ENCODE data around the gene LYG1. TPM values are rescaled to one million over a fixed set of nuclear protein-coding genes. Genes with fewer than 3 reads are reported as not detected.

The LYG1 gene
- total and polyA plus RNA-seq, 2 of the 13 experiments (the other 11 are each of a cell fraction or from before 2014, with no cell fraction given) = 1.00 to 2.9 TPM

DNA sequence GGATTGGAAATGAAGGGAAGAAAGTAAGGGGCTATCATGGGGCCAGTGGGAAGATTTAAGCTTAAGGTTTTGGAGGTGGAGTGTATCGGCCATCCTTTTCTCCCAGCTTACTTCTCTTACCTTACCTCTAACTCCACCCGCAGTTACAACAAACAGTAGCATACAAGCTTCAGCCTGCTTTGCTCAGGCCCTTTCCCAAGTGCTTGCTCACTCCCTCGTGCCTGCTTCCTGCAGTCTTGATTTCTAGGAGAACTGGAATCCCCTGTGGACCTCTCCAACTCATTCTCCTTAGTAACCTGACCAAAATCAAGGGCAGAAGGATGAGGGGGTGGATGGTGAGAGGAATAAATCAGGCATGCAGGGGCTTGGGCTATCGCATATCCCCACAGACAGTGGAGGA lies 39.8 kb downstream of the LYG1 start (continued):
- TF ChIP-seq, protein P1, sequence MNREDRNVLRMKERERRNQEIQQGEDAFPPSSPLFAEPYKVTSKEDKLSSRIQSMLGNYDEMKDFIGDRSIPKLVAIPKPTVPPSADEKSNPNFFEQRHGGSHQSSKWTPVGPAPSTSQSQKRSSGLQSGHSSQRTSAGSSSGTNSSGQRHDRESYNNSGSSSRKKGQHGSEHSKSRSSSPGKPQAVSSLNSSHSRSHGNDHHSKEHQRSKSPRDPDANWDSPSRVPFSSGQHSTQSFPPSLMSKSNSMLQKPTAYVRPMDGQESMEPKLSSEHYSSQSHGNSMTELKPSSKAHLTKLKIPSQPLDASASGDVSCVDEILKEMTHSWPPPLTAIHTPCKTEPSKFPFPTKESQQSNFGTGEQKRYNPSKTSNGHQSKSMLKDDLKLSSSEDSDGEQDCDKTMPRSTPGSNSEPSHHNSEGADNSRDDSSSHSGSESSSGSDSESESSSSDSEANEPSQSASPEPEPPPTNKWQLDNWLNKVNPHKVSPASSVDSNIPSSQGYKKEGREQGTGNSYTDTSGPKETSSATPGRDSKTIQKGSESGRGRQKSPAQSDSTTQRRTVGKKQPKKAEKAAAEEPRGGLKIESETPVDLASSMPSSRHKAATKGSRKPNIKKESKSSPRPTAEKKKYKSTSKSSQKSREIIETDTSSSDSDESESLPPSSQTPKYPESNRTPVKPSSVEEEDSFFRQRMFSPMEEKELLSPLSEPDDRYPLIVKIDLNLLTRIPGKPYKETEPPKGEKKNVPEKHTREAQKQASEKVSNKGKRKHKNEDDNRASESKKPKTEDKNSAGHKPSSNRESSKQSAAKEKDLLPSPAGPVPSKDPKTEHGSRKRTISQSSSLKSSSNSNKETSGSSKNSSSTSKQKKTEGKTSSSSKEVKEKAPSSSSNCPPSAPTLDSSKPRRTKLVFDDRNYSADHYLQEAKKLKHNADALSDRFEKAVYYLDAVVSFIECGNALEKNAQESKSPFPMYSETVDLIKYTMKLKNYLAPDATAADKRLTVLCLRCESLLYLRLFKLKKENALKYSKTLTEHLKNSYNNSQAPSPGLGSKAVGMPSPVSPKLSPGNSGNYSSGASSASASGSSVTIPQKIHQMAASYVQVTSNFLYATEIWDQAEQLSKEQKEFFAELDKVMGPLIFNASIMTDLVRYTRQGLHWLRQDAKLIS (CRISPR knock-in tag; IDR thresholded peaks at IDR 0.05) = no peak
- TF ChIP-seq, protein P2, sequence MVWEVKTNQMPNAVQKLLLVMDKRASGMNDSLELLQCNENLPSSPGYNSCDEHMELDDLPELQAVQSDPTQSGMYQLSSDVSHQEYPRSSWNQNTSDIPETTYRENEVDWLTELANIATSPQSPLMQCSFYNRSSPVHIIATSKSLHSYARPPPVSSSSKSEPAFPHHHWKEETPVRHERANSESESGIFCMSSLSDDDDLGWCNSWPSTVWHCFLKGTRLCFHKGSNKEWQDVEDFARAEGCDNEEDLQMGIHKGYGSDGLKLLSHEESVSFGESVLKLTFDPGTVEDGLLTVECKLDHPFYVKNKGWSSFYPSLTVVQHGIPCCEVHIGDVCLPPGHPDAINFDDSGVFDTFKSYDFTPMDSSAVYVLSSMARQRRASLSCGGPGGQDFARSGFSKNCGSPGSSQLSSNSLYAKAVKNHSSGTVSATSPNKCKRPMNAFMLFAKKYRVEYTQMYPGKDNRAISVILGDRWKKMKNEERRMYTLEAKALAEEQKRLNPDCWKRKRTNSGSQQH (CRISPR knock-in tag; IDR thresholded peaks at IDR 0.05; ENCODE audit: low read depth) = no peak
- TF ChIP-seq ZNF713 (CRISPR knock-in tag; IDR thresholded peaks at IDR 0.05) = no peak
- no peak for TF ChIP-seq ZNF749 (CRISPR knock-in tag; IDR thresholded peaks at IDR 0.05; ENCODE audit: borderline replicate concordance)

DNA sequence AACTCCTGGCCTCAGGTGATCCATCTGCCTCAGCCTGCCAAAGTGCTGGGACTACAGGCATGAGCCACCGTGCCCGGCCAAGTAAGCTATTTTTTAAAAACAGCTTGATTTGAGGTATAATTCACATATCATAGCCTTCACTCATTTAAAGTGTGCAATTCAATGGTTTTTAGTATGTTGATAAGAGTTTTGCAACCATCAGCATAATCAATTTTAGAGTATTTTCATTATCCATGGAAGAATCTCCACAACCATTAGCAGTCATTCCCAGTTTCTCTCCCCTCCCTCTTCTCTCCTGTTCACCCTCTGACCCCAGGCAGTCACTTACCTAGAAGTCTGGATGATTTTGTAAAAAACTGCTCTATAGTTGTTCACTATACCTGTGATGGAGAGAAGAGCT lies 40.8 kb downstream of the LYG1 start:
- Histone ChIP-seq H2AFZ (ENCODE audit: low read length) (no peak overlapping the region), H3K9me3 (ENCODE audit: low read length) (no peaks in the 10 kb centered on the region), H3K36me3 (replicated peaks in 1 of 2; ENCODE audit: control insufficient read depth in 1 of 2, insufficient read depth in 2 of 2, low read length in 2 of 2) (no peaks in the 10 kb centered on the region), H3K27ac (ENCODE audit: extremely low read length, insufficient read depth, low read length) (no peak overlapping the region), H3K4me2 (ENCODE audit: low read depth, low read length) (no peak overlapping the region), H3K4me3 (replicated peaks in 1 of 3; ENCODE audit: insufficient read depth in 1 of 3, low read depth in 2 of 3, low read length in 3 of 3) (no peak overlapping the region), H3K4me1 (ENCODE audit: insufficient read depth, low read length) (no peaks in the 10 kb centered on the region), H3K79me2 (ENCODE audit: insufficient read depth, low read length) (no peaks in the 10 kb centered on the region), H4K20me1 (ENCODE audit: insufficient read depth, low read length) (no peaks in the 10 kb centered on the region), H3K27me3 (ENCODE audit: control insufficient read depth in 1 of 2, insufficient read depth in 2 of 2, low read length in 2 of 2) (no peaks in the 10 kb centered on the region; a peak in 1 of 5 replicates), H3K9ac (ENCODE audit: insufficient read depth, low read depth, low read length) (no peak overlapping the region)
- in situ Hi-C loops (cut with HindIII; ENCODE audit: extremely low pct_ligation_motif_present, low pct_unique_long_range_greater_than_20kb) = no loop called here
- ChIA-PET POLR2A (no interaction called here), CTCF (ENCODE audit: low intra/inter-chr PET ratio, low total read pairs) (no interaction called here)
- no peak for ATAC-seq
- no peak for FAIRE-seq
- intact Hi-C loops (cut with micrococcal nuclease; ENCODE audit: unreplicated experiment) = no loop called here
- 85% methylated on average over 2 of the region's 2 CpGs for WGBS (ENCODE audit: low lambda C conversion rate)
- BruUV-seq (replicated peaks) = no TSS peak
- DNase-seq (ENCODE audit: low spot score) = no peak
- TF ChIP-seq ZNF496 (CRISPR knock-in tag; IDR thresholded peaks at IDR 0.05; ENCODE audit: insufficient replicate concordance) = no peak
- TF ChIP-seq SUZ12 (IDR thresholded peaks at IDR 0.05; ENCODE audit: low read depth, low read length) = no peak
- TF ChIP-seq MAFF (IDR thresholded peaks at IDR 0.05; ENCODE audit: low read depth, low read length) = peak; percentile 65
- TF ChIP-seq ARNT2 (CRISPR knock-in tag; IDR thresholded peaks at IDR 0.05; ENCODE audit: low read depth) = no peak
- peak; percentile 73 to 88; a peak in 3 of 4 replicates for TF ChIP-seq MAFK (conservative IDR thresholded peaks at IDR 0.05 in 1 of 2, IDR thresholded peaks at IDR 0.05 in 1 of 2; ENCODE audit: low read length in 2 of 2)
